GM12878 (cell line): Measurements from ENCODE around the gene SIN3A. TPM values are rescaled to one million over a fixed set of nuclear protein-coding genes. Genes with fewer than 3 reads are reported as not detected.

Experiments
- ATF2 ChIP-seq: IDR thresholded peaks from 2 replicates; pipeline ENCODE4 v1.6.1; 2012; ENCODE audit warnings: low read length, inconsistent platforms
- CHD4 ChIP-seq: fragments of 200-600 bp; sonication (generic); IDR thresholded peaks from 2 replicates; pipeline ENCODE4 v1.6.1; 2016; ENCODE audit warnings: mild to moderate bottlenecking
- CREB1 ChIP-seq: IDR thresholded peaks from 2 replicates; pipeline ENCODE4 v1.6.1; 2012; ENCODE audit warnings: low read depth, mild to moderate bottlenecking, inconsistent platforms
- E4F1 ChIP-seq: fragments of 450-650 bp; IDR thresholded peaks from 2 replicates; pipeline ENCODE4 v1.6.1; 2018; ENCODE audit warnings: borderline replicate concordance, mild to moderate bottlenecking; ENCODE audit not compliant: partially characterized antibody
- MEF2B ChIP-seq: fragments of 450-650 bp; IDR thresholded peaks from 2 replicates; pipeline ENCODE4 v1.6.1; 2018; ENCODE audit warnings: mild to moderate bottlenecking, moderate library complexity; ENCODE audit not compliant: partially characterized antibody, poor library complexity, severe bottlenecking
- NRF1 ChIP-seq: conservative IDR thresholded peaks from 2 replicates; pipeline ENCODE4 v1.6.1; 2011; ENCODE audit warnings: mild to moderate bottlenecking, low read depth, low read length, improper control_type of control experiment
- PAX8 ChIP-seq: fragments of 450-650 bp; IDR thresholded peaks from 2 replicates; pipeline ENCODE4 v1.6.1; 2017; ENCODE audit warnings: mild to moderate bottlenecking, moderate library complexity
- PRDM15 ChIP-seq: fragments of 450-650 bp; formaldehyde crosslinking; IDR thresholded peaks from 2 replicates; pipeline ENCODE4 v1.4.0; 2020; ENCODE audit warnings: mild to moderate bottlenecking, moderate library complexity
- RBBP5 ChIP-seq: fragments of 200-600 bp; sonication (generic); conservative IDR thresholded peaks from 2 replicates; pipeline ENCODE4 v1.6.1; 2016
- RELA ChIP-seq: fragments of 450-650 bp; IDR thresholded peaks from 2 replicates; pipeline ENCODE4 v1.8.0; 2014; ENCODE audit warnings: borderline replicate concordance; ENCODE audit not compliant: partially characterized antibody
- REST ChIP-seq: IDR thresholded peaks from 2 replicates; pipeline ENCODE4 v1.6.1; 2012; ENCODE audit warnings: mild to moderate bottlenecking, low read depth, low read length
- SPI1 ChIP-seq: IDR thresholded peaks from 2 replicates; pipeline ENCODE4 v1.6.1; 2011; ENCODE audit warnings: low read depth, mild to moderate bottlenecking, low read length, moderate library complexity, borderline replicate concordance; ENCODE audit not compliant: insufficient read depth
- TARDBP ChIP-seq: IDR thresholded peaks from 2 replicates; pipeline ENCODE4 v1.6.1; 2016; ENCODE audit warnings: borderline replicate concordance
- WRNIP1 ChIP-seq: IDR thresholded peaks from 2 replicates; pipeline ENCODE4 v1.6.1; 2011; ENCODE audit warnings: low read depth, low read length, improper control_type of control experiment, borderline replicate concordance
- YBX1 ChIP-seq: fragments of 450-650 bp; IDR thresholded peaks from 2 replicates; pipeline ENCODE4 v1.6.1; 2016; ENCODE audit warnings: antibody characterized with exemption
- ZBED1 ChIP-seq: IDR thresholded peaks from 2 replicates; pipeline ENCODE4 v1.6.1; 2016; ENCODE audit warnings: borderline replicate concordance
- ZNF274 ChIP-seq: IDR thresholded peaks from one replicate; pipeline ENCODE4 v1.8.0; 2011; ENCODE audit not compliant: insufficient read length, insufficient read depth
- ZNF384 ChIP-seq: IDR thresholded peaks from 2 replicates; pipeline ENCODE4 v1.6.1; 2012; ENCODE audit warnings: low read depth, mild to moderate bottlenecking, low read length, improper control_type of control experiment, borderline replicate concordance
- polyA plus RNA-seq, 11 experiments: library from polyadenylated mRNA; depleted of rRNA in 4 of 11; unstranded in 6 of 11; stranded (reverse) in 5 of 11; fragments of >200 nt; fragmentation: Nextera tagmentation in 4 of 11; fragmentation: Illumina TruSeq in 1 of 11; extraction: Ambion mirVana in 4 of 11; extraction: Trizol in 1 of 11; gene quantifications; 1 replicate in 1 of 11; 2 replicates in 10 of 11; pipeline versions ENCODE4 v1.2.1 to v1.2.3, GENCODE V29; 2011 to 2016; ENCODE audit warnings: inconsistent platforms in 2 of 11, missing spikeins in 2 of 11, low read depth in 1 of 11
- total RNA-seq, 4 experiments: library from RNA; depleted of rRNA in 3 of 4; stranded (reverse); fragments of >200 nt in 3 of 4; fragmentation: Illumina TruSeq in 1 of 4; extraction: Trizol in 1 of 4; gene quantifications; 2 replicates each; pipeline versions ENCODE4 v1.2.1 to v1.2.3, GENCODE V29; 2013 to 2021

SIN3A gene
- total and polyA plus RNA-seq, 10 of the 15 experiments (the other 5 are each of a cell fraction or from before 2014, with no cell fraction given), result 6.4 to 62.2 (median 29.2) TPM

- TF ChIP-seq RBBP5 (0 out of 2 replicates have a peak, but pooled peaks have one; percentile 63), WRNIP1 (peak; percentile 93; the same call in 1 of the 2 replicates), YBX1 (no peak), SPI1 (peak; percentile 72), E4F1 (peak; percentile 13), CHD4 (no peak), PAX8 (no peak), PRDM15 (no peak), TARDBP (no peak; the same call in 1 of the 2 replicates), ZNF274 (no peak), ZBED1 (peak; percentile 58; the same call in 1 of the 2 replicates), ATF2 (no peak), REST (no peak; the same call in 1 of the 2 replicates), NRF1 (peak; percentile 17; the same call in 1 of the 2 replicates), MEF2B (no peak), RELA (peak; percentile 78), CREB1 (peak; percentile 79; the same call in 1 of the 2 replicates), ZNF384 (no peak)
Measured at GRCh38 chr15:75367913-75368688, 83.4 kb downstream of the SIN3A start, which contains the start of gene MAN2C1 (continued).
